Neutrophil (primary cell): ENCODE data around the gene ABTB2.
"Not testable (repeated sequence)": the region's sequence is repeated elsewhere in the genome, so short reads cannot be mapped to it uniquely, and the experiment has no call there.

Experiments
- H3K27ac ChIP-seq: fragments of 200-600 bp; sonication (generic); 2 replicates; pipeline ENCODE4 v1.5.1; 2016; ENCODE audit warnings: mild to moderate bottlenecking, moderate library complexity
- H3K27me3 ChIP-seq: fragments of 200-600 bp; sonication (generic); 2 replicates; pipeline ENCODE4 v1.6.0; 2016; ENCODE audit warnings: mild to moderate bottlenecking
- H3K36me3 ChIP-seq: fragments of 200-600 bp; sonication (generic); 2 replicates; pipeline ENCODE4 v1.5.1; 2017
- H3K4me1 ChIP-seq, 2 experiments: fragments of 200-600 bp in 1 of 2; sonication (generic) in 1 of 2; 1 replicate in 1 of 2; 2 replicates in 1 of 2; pipeline versions ENCODE4 v1.5.1 to v1.6.1; 2013 to 2016; ENCODE audit warnings: low read depth in 1 of 2, low read length in 1 of 2, mild to moderate bottlenecking in 1 of 2, moderate library complexity in 1 of 2; ENCODE audit not compliant: control insufficient read depth in 1 of 2, insufficient read depth in 1 of 2
- H3K4me3 ChIP-seq, 2 experiments: fragments of 200-600 bp in 1 of 2; sonication (generic) in 1 of 2; 1 replicate in 1 of 2; 2 replicates in 1 of 2; pipeline ENCODE4 v1.5.1; 2013 to 2016; ENCODE audit warnings: low read depth in 1 of 2, low read length in 1 of 2, mild to moderate bottlenecking in 1 of 2, moderate library complexity in 1 of 2
- H3K9me3 ChIP-seq: fragments of 200-600 bp; sonication (generic); 2 replicates; pipeline ENCODE4 v1.5.1; 2016
- CTCF ChIP-seq: fragments of 200-600 bp; sonication (generic); IDR thresholded peaks from 2 replicates; pipeline ENCODE4 v1.5.1; 2016; ENCODE audit warnings: antibody characterized with exemption

ABTB2 gene

GRCh38 chr11:34219279-34219678, 138.5 kb downstream of the ABTB2 start:
- Histone ChIP-seq H3K4me3 (no peak overlapping the region), H3K27ac (no peak overlapping the region), H3K9me3 (no peaks in the 10 kb centered on the region), H3K4me1 (no peaks in the 10 kb centered on the region), H3K27me3 (peaks cover 3% of the 10 kb centered on the region), H3K36me3 (no peaks in the 10 kb centered on the region)
- TF ChIP-seq CTCF: no peak

GRCh38 chr11:34218756-34219155, 139.1 kb downstream of the ABTB2 start:
- not testable (repeated sequence) for H3K4me1 ChIP-seq, H3K36me3 ChIP-seq, H3K27ac ChIP-seq, H3K4me3 ChIP-seq, H3K27me3 ChIP-seq, H3K9me3 ChIP-seq

- Histone ChIP-seq H3K4me1 (no peaks in the 10 kb centered on the region), H3K27ac (no peak overlapping the region), H3K4me3 (no peak overlapping the region), H3K36me3 (no peaks in the 10 kb centered on the region), H3K9me3 (no peaks in the 10 kb centered on the region), H3K27me3 (no peaks in the 10 kb centered on the region)
- no peak for TF ChIP-seq CTCF
These were observed 139.7 kb downstream of the ABTB2 start for GRCh38 chr11:34218067-34218466.

GRCh38 chr11:34216706-34217105, 141.1 kb downstream of the ABTB2 start:
- no peak for TF ChIP-seq CTCF

GRCh38 chr11:34215806-34216453, 141.9 kb downstream of the ABTB2 start:
- Histone ChIP-seq H3K4me3 (no peak overlapping the region), H3K4me1 (no peaks in the 10 kb centered on the region), H3K27ac (no peak overlapping the region), H3K27me3 (peaks cover 4% of the 10 kb centered on the region), H3K36me3 (no peaks in the 10 kb centered on the region), H3K9me3 (no peaks in the 10 kb centered on the region)
- TF ChIP-seq CTCF: no peak

More at GRCh38 chr11:34216706-34217105, 141.1 kb downstream of the ABTB2 start:
- no peaks in the 10 kb centered on the region for H3K4me1 ChIP-seq
- H3K36me3 ChIP-seq: no peaks in the 10 kb centered on the region
- H3K27ac ChIP-seq: no peak overlapping the region
- no peaks in the 10 kb centered on the region for H3K9me3 ChIP-seq
- no peaks in the 10 kb centered on the region for H3K27me3 ChIP-seq
- no peak overlapping the region for H3K4me3 ChIP-seq

GRCh38 chr11:34214961-34215805, 142.6 kb downstream of the ABTB2 start:
- no peaks in the 10 kb centered on the region for H3K4me1 ChIP-seq
- H3K9me3 ChIP-seq: no peaks in the 10 kb centered on the region
- no peak overlapping the region for H3K4me3 ChIP-seq
- H3K27ac ChIP-seq: no peak overlapping the region
- TF ChIP-seq CTCF: no peak
- H3K27me3 ChIP-seq: peaks cover 4% of the 10 kb centered on the region
- no peaks in the 10 kb centered on the region for H3K36me3 ChIP-seq
